ENCODE measurements around the gene SLC34A3.

The SLC34A3 gene

GRCh38 chr9:137278721-137279711 lies 48.3 kb downstream of the SLC34A3 start:
- no peak for DNase-seq

- no peak for DNase-seq
Observed at GRCh38 chr9:137279741-137280473, 49.2 kb downstream of the SLC34A3 start.

GRCh38 chr9:137280474-137281344 lies 50.0 kb downstream of the SLC34A3 start:
- DNase-seq = no peak

GRCh38 chr9:137281345-137282116 lies 50.8 kb downstream of the SLC34A3 start:
- no peak for DNase-seq

All from CD4-positive, alpha-beta T cell treated with Interleukin-21 for 1 hour (primary cell).